BE2C (cell line): ENCODE measurements around the gene PTPN6.

Experiments
- DNase-seq: peaks from one replicate; pipeline ENCODE4 v3.0.0-alpha.2; 2020
- H3K27me3 ChIP-seq: fragments of 250-450 bp; sonication (Bioruptor Pico); 2 replicates; pipeline ENCODE4 v1.5.1; 2020; ENCODE audit warnings: mild to moderate bottlenecking
- H3K36me3 ChIP-seq: fragments of 250-450 bp; sonication (Bioruptor Pico); 2 replicates; pipeline ENCODE4 v1.5.1; 2020; ENCODE audit warnings: mild to moderate bottlenecking
- H3K4me1 ChIP-seq: fragments of 250-450 bp; sonication (Bioruptor Pico); 2 replicates; pipeline ENCODE4 v1.5.1; 2020
- H3K4me3 ChIP-seq: 2 replicates; pipeline ENCODE4 v1.5.1; 2011; ENCODE audit warnings: low read depth, low read length
- H3K9me3 ChIP-seq: fragments of 250-450 bp; sonication (Bioruptor Pico); 2 replicates; pipeline ENCODE4 v1.5.1; 2020
- CTCF ChIP-seq: IDR thresholded peaks from 2 replicates; pipeline ENCODE4 v1.5.1; 2012; ENCODE audit warnings: mild to moderate bottlenecking, low read depth, low read length

PTPN6 gene

GRCh38 chr12:6944381-6945186 lies 6.6 kb upstream of the PTPN6 start:
- TF ChIP-seq CTCF, result peak; percentile 85
- Histone ChIP-seq H3K4me1 (peaks cover 9% of the 10 kb centered on the region), H3K9me3 (no peaks in the 10 kb centered on the region), H3K4me3 (peak overlapping the region; percentile 87), H3K27me3 (no peaks in the 10 kb centered on the region), H3K36me3 (peaks cover 4% of the 10 kb centered on the region)
- DNase-seq, result peak; percentile 93

GRCh38 chr12:6945613-6946012 lies 5.5 kb upstream of the PTPN6 start:
- H3K4me3 ChIP-seq, result no peak overlapping the region

GRCh38 chr12:6946033-6946919 lies 4.9 kb upstream of the PTPN6 start:
- no peak for TF ChIP-seq CTCF
- H3K9me3 ChIP-seq, result no peaks in the 10 kb centered on the region
- peaks cover 9% of the 10 kb centered on the region for H3K4me1 ChIP-seq
- no peak overlapping the region for H3K4me3 ChIP-seq
- no peaks in the 10 kb centered on the region for H3K27me3 ChIP-seq
- peaks cover 4% of the 10 kb centered on the region; the same call in 1 of the 2 replicates for H3K36me3 ChIP-seq
- DNase-seq, result no peak

More at GRCh38 chr12:6945613-6946012, 5.5 kb upstream of the PTPN6 start:
- Histone ChIP-seq H3K9me3 (no peaks in the 10 kb centered on the region), H3K36me3 (peaks cover 4% of the 10 kb centered on the region; the same call in 1 of the 2 replicates), H3K27me3 (no peaks in the 10 kb centered on the region), H3K4me1 (peaks cover 9% of the 10 kb centered on the region)
- TF ChIP-seq CTCF, result no peak
- no peak for DNase-seq

- no peaks in the 10 kb centered on the region for H3K9me3 ChIP-seq
- H3K36me3 ChIP-seq, result no peaks in the 10 kb centered on the region
- no peak overlapping the region for H3K4me3 ChIP-seq
- DNase-seq, result no peak
- no peaks in the 10 kb centered on the region for H3K27me3 ChIP-seq
- peaks cover 9% of the 10 kb centered on the region for H3K4me1 ChIP-seq
- TF ChIP-seq CTCF, result no peak
Measured at GRCh38 chr12:6946920-6947374, 4.2 kb upstream of the PTPN6 start.

- Histone ChIP-seq H3K4me1 (peaks cover 9% of the 10 kb centered on the region), H3K27me3 (no peaks in the 10 kb centered on the region), H3K9me3 (no peaks in the 10 kb centered on the region), H3K4me3 (no peak overlapping the region), H3K36me3 (no peaks in the 10 kb centered on the region)
- DNase-seq, result no peak
- no peak for TF ChIP-seq CTCF
Measured at GRCh38 chr12:6947615-6948014, 3.5 kb upstream of the PTPN6 start.
